HepG2 (cell line): ENCODE data around the gene EVA1C. TPM values are rescaled to one million over a fixed set of nuclear protein-coding genes. Genes with fewer than 3 reads are reported as not detected.

ENCODE experiments used
- RAD21 ChIP-seq: fragments of 450-650 bp; formaldehyde crosslinking; IDR thresholded peaks from 2 replicates; pipeline ENCODE4 v1.5.0; 2020; ENCODE audit warnings: mild to moderate bottlenecking
- REXO4 ChIP-seq: sonication (generic); formaldehyde crosslinking; IDR thresholded peaks from 2 replicates; pipeline ENCODE4 v1.8.0; 2022; ENCODE audit warnings: missing genetic modification reagents, mild to moderate bottlenecking, borderline replicate concordance
- SMC3 ChIP-seq: IDR thresholded peaks from 2 replicates; pipeline ENCODE4 v1.6.1; 2011; ENCODE audit warnings: low read length, improper control_type of control experiment
- STAG1 ChIP-seq: sonication (generic); formaldehyde crosslinking; IDR thresholded peaks from 2 replicates; pipeline ENCODE4 v1.4.0; 2020; ENCODE audit warnings: missing genetic modification reagents
- TEAD3 ChIP-seq: optimal IDR thresholded peaks from 2 replicates; pipeline ENCODE3; 2016; ENCODE audit warnings: borderline replicate concordance
- polyA plus RNA-seq, 8 experiments: library from polyadenylated mRNA; depleted of rRNA in 3 of 8; stranded (reverse) in 7 of 8; unstranded in 1 of 8; fragments of >200 nt; fragmentation: Illumina TruSeq in 4 of 8; extraction: Trizol in 4 of 8; gene quantifications; 2 replicates each; pipeline versions ENCODE4 v1.2.1 to v1.2.3, GENCODE V29; 2011 to 2016; ENCODE audit warnings: low read depth in 4 of 8, missing spikeins in 1 of 8, mixed read lengths in 1 of 8; ENCODE audit not compliant: insufficient read depth in 1 of 8
- total RNA-seq, 5 experiments: library from RNA; depleted of rRNA; stranded (reverse); fragments of >200 nt; fragmentation: Illumina TruSeq; extraction: Trizol; gene quantifications; 2 replicates each; pipeline ENCODE4 v1.2.3, GENCODE V29; 2016; ENCODE audit warnings: low read depth in 1 of 5
- TF ChIP-seq, protein P1 (sequence below): sonication (generic); formaldehyde crosslinking; IDR thresholded peaks from 2 replicates; pipeline ENCODE4 v1.9.0; 2021; ENCODE audit warnings: mild to moderate bottlenecking, missing genetic modification reagents
- TF ChIP-seq, protein P2 (sequence below): sonication (generic); formaldehyde crosslinking; IDR thresholded peaks from 2 replicates; pipeline ENCODE4 v1.8.1; 2023; ENCODE audit warnings: missing genetic modification reagents, inconsistent platforms, borderline replicate concordance

Gene EVA1C
- total and polyA plus RNA-seq, 2 of the 13 experiments (the other 11 are each of a cell fraction or from before 2014, with no cell fraction given), result 0.29 to 0.34 TPM

DNA sequence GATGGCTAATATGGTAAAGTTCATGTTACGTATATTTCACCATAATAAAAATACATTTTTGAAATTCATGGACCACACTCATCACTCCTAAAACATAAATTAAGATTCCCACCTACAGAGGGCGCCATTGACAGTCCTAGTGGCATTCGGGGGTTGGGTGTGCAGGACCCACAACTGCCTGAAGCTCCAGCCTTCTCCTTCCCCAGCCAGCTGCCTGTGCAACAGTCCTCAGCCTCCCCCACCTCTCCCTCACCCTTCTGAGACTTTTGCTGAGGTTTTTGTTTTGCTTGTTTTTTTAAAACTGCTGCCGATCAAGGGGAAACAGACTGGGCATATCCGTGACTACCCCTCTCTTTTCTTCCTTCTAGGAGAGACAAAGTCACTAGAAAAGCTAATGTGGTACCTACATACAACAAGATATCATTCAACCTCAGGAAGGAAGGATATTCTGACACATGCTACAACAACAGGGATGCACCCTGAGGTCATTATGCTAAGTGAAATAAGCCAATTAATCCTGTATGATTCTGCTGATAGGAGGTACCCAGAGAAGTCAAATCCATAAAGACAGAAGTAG is 9.2 kb upstream of the EVA1C start (continued):
- TF ChIP-seq, protein P1, sequence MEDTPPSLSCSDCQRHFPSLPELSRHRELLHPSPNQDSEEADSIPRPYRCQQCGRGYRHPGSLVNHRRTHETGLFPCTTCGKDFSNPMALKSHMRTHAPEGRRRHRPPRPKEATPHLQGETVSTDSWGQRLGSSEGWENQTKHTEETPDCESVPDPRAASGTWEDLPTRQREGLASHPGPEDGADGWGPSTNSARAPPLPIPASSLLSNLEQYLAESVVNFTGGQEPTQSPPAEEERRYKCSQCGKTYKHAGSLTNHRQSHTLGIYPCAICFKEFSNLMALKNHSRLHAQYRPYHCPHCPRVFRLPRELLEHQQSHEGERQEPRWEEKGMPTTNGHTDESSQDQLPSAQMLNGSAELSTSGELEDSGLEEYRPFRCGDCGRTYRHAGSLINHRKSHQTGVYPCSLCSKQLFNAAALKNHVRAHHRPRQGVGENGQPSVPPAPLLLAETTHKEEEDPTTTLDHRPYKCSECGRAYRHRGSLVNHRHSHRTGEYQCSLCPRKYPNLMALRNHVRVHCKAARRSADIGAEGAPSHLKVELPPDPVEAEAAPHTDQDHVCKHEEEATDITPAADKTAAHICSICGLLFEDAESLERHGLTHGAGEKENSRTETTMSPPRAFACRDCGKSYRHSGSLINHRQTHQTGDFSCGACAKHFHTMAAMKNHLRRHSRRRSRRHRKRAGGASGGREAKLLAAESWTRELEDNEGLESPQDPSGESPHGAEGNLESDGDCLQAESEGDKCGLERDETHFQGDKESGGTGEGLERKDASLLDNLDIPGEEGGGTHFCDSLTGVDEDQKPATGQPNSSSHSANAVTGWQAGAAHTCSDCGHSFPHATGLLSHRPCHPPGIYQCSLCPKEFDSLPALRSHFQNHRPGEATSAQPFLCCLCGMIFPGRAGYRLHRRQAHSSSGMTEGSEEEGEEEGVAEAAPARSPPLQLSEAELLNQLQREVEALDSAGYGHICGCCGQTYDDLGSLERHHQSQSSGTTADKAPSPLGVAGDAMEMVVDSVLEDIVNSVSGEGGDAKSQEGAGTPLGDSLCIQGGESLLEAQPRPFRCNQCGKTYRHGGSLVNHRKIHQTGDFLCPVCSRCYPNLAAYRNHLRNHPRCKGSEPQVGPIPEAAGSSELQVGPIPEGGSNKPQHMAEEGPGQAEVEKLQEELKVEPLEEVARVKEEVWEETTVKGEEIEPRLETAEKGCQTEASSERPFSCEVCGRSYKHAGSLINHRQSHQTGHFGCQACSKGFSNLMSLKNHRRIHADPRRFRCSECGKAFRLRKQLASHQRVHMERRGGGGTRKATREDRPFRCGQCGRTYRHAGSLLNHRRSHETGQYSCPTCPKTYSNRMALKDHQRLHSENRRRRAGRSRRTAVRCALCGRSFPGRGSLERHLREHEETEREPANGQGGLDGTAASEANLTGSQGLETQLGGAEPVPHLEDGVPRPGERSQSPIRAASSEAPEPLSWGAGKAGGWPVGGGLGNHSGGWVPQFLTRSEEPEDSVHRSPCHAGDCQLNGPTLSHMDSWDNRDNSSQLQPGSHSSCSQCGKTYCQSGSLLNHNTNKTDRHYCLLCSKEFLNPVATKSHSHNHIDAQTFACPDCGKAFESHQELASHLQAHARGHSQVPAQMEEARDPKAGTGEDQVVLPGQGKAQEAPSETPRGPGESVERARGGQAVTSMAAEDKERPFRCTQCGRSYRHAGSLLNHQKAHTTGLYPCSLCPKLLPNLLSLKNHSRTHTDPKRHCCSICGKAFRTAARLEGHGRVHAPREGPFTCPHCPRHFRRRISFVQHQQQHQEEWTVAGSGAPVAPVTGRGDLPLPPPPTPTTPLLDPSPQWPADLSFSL, result peak; percentile 83
- peak; percentile 86 for TF ChIP-seq STAG1 (CRISPR knock-in tag)
- peak; percentile 80 for TF ChIP-seq SMC3
- peak; percentile 52 for TF ChIP-seq RAD21 (CRISPR knock-in tag)
- TF ChIP-seq, protein P2, sequence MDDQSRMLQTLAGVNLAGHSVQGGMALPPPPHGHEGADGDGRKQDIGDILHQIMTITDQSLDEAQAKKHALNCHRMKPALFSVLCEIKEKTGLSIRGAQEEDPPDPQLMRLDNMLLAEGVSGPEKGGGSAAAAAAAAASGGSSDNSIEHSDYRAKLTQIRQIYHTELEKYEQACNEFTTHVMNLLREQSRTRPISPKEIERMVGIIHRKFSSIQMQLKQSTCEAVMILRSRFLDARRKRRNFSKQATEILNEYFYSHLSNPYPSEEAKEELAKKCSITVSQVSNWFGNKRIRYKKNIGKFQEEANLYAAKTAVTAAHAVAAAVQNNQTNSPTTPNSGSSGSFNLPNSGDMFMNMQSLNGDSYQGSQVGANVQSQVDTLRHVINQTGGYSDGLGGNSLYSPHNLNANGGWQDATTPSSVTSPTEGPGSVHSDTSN, result no peak
- no peak for TF ChIP-seq REXO4 (CRISPR knock-in tag)
- TF ChIP-seq TEAD3 (CRISPR knock-in tag), result peak; percentile 63
